Measurements from ENCODE around the gene GPR65.

GPR65 gene

DNA sequence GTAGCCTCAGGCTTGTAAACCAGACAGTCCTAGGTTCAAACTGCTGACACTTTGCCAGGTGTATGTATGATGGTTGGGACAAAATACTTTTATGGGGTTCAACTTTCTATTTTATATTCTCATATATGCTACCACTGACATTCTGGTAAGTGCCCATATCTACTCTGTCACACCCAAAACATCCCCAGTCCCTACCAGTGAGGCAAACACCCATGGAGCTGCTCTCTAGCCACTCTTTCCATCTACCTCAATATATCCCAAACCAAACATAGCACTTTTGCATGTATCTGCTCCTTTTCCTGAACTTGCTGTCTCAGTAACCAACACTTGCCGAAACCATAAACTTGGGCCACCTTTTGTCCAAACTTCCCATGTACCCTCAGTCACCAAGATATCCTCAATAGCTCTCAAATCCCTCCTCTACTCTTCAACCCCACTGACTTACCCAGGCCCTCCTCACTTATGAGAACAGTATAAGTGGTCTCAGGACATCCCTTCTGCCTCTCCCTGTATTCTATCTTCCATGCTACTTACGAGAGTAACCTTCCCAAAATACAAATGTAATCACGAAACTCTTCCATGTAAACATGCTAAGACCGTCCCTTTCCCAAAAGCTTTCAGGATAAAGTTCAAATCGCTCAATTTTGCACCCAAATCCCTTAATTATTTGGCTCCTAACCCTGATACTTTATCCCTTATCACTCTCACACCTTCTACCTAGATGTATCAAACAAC is 15.5 kb upstream of the GPR65 start:
- H3K27me3 ChIP-seq = peaks cover 7% of the 10 kb centered on the region; the same call in 1 of the 2 replicates
- H4K20me1 ChIP-seq = no peaks in the 10 kb centered on the region
- peaks cover 18% of the 10 kb centered on the region for H3K4me1 ChIP-seq
- H3K27ac ChIP-seq = no peak overlapping the region
- H3K9ac ChIP-seq = no peak overlapping the region
- H3K4me2 ChIP-seq = no peak overlapping the region
- H3K36me3 ChIP-seq = peaks cover 6% of the 10 kb centered on the region; the same call in 1 of the 2 replicates
- no peak for TF ChIP-seq Cebpa-rat (IDR thresholded peaks at IDR 0.05)
- no peak overlapping the region for H3K4me3 ChIP-seq
- H3K9me3 ChIP-seq = 0 out of 2 replicates have a peak, but pooled peaks cover 2% of the 10 kb centered on the region

DNA sequence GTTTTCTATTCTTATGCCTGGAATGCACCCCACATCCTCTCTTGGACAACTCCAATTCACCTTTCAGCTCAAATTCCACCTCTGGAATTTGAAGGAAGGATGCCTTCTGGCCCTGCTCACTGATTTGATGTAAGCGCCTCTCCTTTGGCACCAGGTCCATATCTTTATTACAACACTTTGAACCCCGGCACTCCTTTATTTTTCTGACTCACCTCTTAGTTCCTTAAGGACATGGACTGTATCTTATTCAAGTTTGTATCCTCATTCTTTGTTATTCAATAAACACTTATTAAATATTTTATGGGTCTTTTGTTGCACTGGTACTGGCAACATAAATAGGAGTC is 15.0 kb upstream of the GPR65 start:
- Histone ChIP-seq H3K36me3 (0 out of 2 replicates have a peak, but pooled peaks cover 6% of the 10 kb centered on the region), H3K27ac (no peak overlapping the region), H3K4me1 (peaks cover 18% of the 10 kb centered on the region), H3K4me3 (no peak overlapping the region), H3K9me3 (peaks cover 7% of the 10 kb centered on the region), H3K4me2 (no peak overlapping the region), H3K9ac (no peak overlapping the region), H4K20me1 (no peaks in the 10 kb centered on the region), H3K27me3 (peaks cover 7% of the 10 kb centered on the region; the same call in 1 of the 2 replicates)
- no peak for TF ChIP-seq Cebpa-rat (IDR thresholded peaks at IDR 0.05)

DNA sequence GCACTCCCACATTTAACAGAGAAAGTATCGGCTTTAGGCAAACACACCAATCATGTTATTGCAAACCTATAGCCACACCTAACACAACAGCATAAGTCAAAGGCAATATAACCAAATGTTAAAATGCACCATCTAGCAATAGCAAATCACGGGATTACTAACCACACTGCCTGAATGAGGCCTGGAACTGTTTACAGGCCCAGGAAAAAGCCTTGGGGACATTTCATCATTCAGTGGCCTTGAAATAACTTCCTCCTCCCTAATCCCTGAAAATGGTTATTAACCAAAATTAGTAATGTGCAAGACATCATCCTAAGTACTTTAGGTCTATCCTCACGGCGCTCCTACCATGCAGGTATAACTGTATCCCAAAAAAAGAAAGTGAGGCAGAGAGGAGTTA is 14.3 kb upstream of the GPR65 start:
- peaks cover 14% of the 10 kb centered on the region for H3K9me3 ChIP-seq
- no peak overlapping the region for H3K9ac ChIP-seq
- H3K4me2 ChIP-seq = no peak overlapping the region
- H3K27me3 ChIP-seq = peaks cover 7% of the 10 kb centered on the region; the same call in 1 of the 2 replicates
- TF ChIP-seq Cebpa-rat (IDR thresholded peaks at IDR 0.05) = no peak
- H4K20me1 ChIP-seq = no peaks in the 10 kb centered on the region
- H3K4me1 ChIP-seq = peaks cover 22% of the 10 kb centered on the region
- H3K36me3 ChIP-seq = 0 out of 2 replicates have a peak, but pooled peaks cover 5% of the 10 kb centered on the region
- H3K4me3 ChIP-seq = no peak overlapping the region
- H3K27ac ChIP-seq = no peak overlapping the region

DNA sequence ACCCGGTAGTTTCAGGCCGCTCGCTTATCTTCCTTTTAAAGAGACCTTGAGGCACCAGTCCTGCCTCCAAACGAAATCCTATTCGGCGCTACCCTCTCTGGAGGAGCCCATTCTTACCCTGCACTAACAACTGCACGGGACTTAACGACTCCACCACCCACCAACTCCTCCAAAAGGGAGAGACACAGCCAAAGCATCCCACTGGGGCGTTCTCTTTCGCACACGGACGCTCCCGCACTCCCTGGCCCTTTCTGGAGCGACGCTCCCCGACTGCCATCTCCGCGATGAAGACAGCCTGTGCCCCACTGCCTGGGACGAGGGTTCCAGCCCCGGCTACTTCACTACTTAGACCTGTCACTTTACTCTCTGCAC is 12.6 kb upstream of the GPR65 start:
- H3K4me2 ChIP-seq = peak overlapping the region; percentile 85
- H4K20me1 ChIP-seq = no peaks in the 10 kb centered on the region
- TF ChIP-seq Cebpa-rat (IDR thresholded peaks at IDR 0.05) = no peak
- H3K4me1 ChIP-seq = peaks cover 29% of the 10 kb centered on the region
- H3K9me3 ChIP-seq = peaks cover 14% of the 10 kb centered on the region
- H3K27ac ChIP-seq = peak overlapping the region; percentile 87
- peak overlapping the region; percentile 79 for H3K9ac ChIP-seq
- peaks cover 7% of the 10 kb centered on the region; the same call in 1 of the 2 replicates for H3K27me3 ChIP-seq
- H3K4me3 ChIP-seq = peak overlapping the region; percentile 76
- no peaks in the 10 kb centered on the region for H3K36me3 ChIP-seq

DNA sequence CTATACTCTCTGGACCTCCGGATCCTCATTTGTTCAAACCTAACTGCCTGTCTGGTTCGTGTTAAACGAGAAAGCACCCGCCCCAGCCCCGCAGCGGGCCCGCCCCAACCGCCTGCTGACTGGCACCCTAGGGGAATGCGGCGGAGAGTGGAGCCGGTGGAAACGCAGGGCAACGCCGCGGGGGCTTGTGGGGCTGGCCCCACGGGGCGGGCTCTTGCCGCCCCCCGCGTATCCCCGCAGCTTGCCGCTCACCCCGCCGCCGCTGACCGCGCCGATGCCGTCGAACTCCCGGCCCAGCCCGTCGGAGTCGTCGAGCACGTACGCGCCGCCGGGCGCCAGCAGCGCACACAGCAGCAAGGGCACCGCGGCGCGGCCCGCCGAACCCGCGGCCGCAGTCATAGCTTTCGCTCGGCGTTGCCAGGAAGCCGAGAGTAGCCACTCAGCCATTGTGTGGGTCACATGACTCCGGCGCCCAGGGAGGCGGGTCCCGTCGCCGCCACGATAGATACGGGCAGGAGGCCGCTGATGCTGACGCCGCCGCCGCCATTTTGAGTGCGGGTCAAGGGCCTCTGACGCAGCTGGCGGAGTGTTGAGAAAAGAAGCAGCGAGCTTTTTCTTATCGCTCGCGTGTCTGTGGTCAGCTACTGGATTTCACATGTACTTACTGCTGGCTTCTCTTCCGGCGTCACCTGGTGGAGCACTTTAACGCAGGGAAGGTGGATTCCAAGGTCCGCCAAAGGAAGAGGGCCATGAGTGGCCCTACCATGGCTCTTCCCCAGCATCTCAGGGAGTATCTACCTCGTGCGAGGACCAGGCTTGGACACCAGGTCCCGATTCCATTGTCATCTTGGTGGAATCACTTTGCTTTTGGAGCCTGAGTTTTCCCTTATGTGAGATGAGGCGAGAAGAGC is 12.0 kb upstream of the GPR65 start, which contains the start of gene GALC:
TSS of gene GALC (minus strand) at position 465 of the 911 bp plus-strand sequence. CDS start at position 447, 18 bp downstream.
- Histone ChIP-seq H3K9me3 (peaks cover 14% of the 10 kb centered on the region), H3K4me1 (peaks cover 29% of the 10 kb centered on the region), H3K9ac (peak within 1 kb of the TSS; percentile 79), H3K27ac (peak within 1 kb of the TSS; percentile 87), H3K27me3 (peaks cover 7% of the 10 kb centered on the region; the same call in 1 of the 2 replicates), H4K20me1 (no peaks in the 10 kb centered on the region), H3K36me3 (no peaks in the 10 kb centered on the region), H3K4me2 (peak within 1 kb of the TSS; percentile 85), H3K4me3 (peak within 1 kb of the TSS; percentile 76)
- TF ChIP-seq Cebpa-rat (IDR thresholded peaks at IDR 0.05) = no peak

DNA sequence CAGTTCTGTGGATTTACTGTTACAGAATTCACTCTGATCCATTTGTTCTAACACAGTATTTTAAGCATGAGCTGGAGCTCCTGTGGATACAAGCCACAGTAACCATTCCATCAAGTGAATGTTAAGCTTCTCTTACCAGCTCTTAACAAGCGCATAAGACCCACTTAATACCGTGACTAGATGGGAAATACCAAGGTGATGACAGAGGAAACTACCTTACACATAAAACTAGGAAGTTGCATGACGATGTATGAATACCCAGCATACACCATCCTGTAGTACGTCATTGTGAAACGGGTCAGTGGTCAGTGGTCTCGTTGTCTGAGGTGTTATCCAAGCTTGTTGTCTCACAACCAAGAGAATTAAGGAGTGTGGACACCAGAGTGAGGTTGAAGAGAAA is 10.0 kb upstream of the GPR65 start:
- peaks cover 7% of the 10 kb centered on the region; the same call in 1 of the 2 replicates for H3K27me3 ChIP-seq
- H3K4me3 ChIP-seq = no peak overlapping the region
- no peaks in the 10 kb centered on the region for H3K36me3 ChIP-seq
- TF ChIP-seq Cebpa-rat (IDR thresholded peaks at IDR 0.05) = no peak
- H3K27ac ChIP-seq = no peak overlapping the region
- H3K9ac ChIP-seq = no peak overlapping the region
- H3K9me3 ChIP-seq = peaks cover 14% of the 10 kb centered on the region
- no peak overlapping the region for H3K4me2 ChIP-seq
- peaks cover 29% of the 10 kb centered on the region for H3K4me1 ChIP-seq
- H4K20me1 ChIP-seq = no peaks in the 10 kb centered on the region

DNA sequence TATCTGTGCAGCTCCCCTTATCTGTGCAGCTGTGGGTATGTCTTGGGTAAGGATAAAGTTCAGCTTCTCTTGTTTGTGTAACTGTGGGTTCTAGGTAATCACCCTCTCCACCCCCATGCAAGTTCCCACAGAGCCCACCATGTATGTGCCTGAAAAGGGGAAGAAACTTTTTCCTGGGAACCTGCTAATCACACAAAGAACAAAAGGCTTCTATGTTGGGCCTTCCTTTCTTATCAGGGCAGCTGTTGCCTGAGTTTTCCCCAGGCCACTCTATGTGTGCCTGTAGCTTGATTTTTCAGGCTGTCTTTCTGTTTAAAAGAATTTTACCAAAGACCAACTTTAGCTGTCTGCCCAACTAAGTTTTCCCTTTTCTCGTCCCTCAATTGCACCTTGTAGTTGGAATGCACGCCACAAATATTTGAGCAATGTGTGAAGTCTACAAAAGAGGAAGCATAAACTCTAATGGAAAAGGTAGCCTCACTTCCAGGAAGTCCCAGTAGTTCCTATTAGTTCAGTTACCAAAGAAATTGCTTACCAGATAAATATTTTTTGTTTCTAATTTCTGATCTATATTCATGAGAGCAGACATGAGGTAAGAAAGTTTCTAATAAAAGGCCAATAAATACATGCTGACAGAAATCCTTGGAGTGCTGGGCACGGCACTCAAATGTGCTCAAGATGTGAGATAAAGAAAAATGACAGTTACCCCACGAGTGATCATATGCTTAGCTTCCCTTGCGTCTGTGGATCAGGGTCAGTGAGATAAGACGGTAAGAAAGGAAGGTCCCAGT is 9.2 kb upstream of the GPR65 start:
- H3K27ac ChIP-seq = no peak overlapping the region
- H3K36me3 ChIP-seq = no peaks in the 10 kb centered on the region
- H3K4me1 ChIP-seq = peaks cover 29% of the 10 kb centered on the region
- H3K4me2 ChIP-seq = peak overlapping the region; percentile 8; the same call in 1 of the 2 replicates
- no peak overlapping the region for H3K9ac ChIP-seq
- TF ChIP-seq Cebpa-rat (IDR thresholded peaks at IDR 0.05) = no peak
- H3K27me3 ChIP-seq = peaks cover 7% of the 10 kb centered on the region; the same call in 1 of the 2 replicates
- H4K20me1 ChIP-seq = no peaks in the 10 kb centered on the region
- H3K9me3 ChIP-seq = peaks cover 14% of the 10 kb centered on the region
- no peak overlapping the region for H3K4me3 ChIP-seq

DNA sequence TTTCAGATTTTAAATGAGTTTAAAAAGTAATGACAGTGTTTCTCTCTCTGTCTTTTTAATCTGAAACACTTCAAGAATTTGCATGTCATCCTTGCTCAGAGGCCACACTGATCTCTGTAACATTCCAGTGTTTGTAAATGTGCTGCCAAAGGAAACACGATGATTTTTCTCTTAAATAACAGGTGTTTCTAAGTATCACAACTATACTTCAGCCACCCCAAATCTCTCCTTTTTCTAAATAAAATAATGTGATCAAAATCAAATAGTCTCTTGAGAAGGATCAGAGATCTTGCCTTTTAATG is 8.7 kb upstream of the GPR65 start:
- H3K9ac ChIP-seq = no peak overlapping the region
- no peak for TF ChIP-seq Cebpa-rat (IDR thresholded peaks at IDR 0.05)
- no peaks in the 10 kb centered on the region for H3K36me3 ChIP-seq
- H3K4me2 ChIP-seq = no peak overlapping the region
- H3K4me1 ChIP-seq = peaks cover 29% of the 10 kb centered on the region
- H3K27ac ChIP-seq = no peak overlapping the region
- peaks cover 7% of the 10 kb centered on the region; the same call in 1 of the 2 replicates for H3K27me3 ChIP-seq
- no peaks in the 10 kb centered on the region for H4K20me1 ChIP-seq
- H3K4me3 ChIP-seq = no peak overlapping the region
- peaks cover 14% of the 10 kb centered on the region for H3K9me3 ChIP-seq

DNA sequence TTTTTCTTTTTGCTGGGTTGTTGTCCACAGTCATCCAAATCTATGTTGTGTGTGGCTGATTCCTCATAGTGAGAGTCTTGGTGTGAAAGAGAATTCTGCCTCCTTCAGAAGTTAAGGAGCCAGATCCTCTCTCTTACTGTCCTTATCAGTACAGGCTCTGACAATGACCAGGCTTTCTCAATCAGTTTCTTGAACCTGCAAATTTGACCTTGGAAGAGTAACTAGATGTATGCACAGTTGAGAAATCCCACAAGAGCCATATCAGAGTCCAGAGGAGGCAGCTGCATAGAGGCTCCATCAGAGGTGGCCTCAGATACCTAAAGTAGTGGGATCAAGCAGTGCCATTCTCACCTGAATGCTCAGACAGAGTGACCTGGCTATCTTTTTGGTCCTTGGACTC is 6.5 kb upstream of the GPR65 start:
- Histone ChIP-seq H3K27ac (no peak overlapping the region), H3K36me3 (no peaks in the 10 kb centered on the region), H3K9me3 (peaks cover 14% of the 10 kb centered on the region), H3K4me3 (no peak overlapping the region), H3K9ac (no peak overlapping the region), H3K4me1 (peaks cover 33% of the 10 kb centered on the region), H3K27me3 (no peaks in the 10 kb centered on the region; the same call in 1 of the 2 replicates), H4K20me1 (no peaks in the 10 kb centered on the region), H3K4me2 (no peak overlapping the region)
- no peak for TF ChIP-seq Cebpa-rat (IDR thresholded peaks at IDR 0.05)

Data from BLaER1 (cell line).